HG03064 (cell line): ENCODE results near the gene HSD17B12.

Source experiments
- ATAC-seq: cut with Tn5 transposase; IDR thresholded peaks from one replicate; pipeline ENCODE4 v1.9.1; 2021; ENCODE audit warnings: low read depth; ENCODE audit not compliant: unreplicated experiment

The HSD17B12 gene

DNA sequence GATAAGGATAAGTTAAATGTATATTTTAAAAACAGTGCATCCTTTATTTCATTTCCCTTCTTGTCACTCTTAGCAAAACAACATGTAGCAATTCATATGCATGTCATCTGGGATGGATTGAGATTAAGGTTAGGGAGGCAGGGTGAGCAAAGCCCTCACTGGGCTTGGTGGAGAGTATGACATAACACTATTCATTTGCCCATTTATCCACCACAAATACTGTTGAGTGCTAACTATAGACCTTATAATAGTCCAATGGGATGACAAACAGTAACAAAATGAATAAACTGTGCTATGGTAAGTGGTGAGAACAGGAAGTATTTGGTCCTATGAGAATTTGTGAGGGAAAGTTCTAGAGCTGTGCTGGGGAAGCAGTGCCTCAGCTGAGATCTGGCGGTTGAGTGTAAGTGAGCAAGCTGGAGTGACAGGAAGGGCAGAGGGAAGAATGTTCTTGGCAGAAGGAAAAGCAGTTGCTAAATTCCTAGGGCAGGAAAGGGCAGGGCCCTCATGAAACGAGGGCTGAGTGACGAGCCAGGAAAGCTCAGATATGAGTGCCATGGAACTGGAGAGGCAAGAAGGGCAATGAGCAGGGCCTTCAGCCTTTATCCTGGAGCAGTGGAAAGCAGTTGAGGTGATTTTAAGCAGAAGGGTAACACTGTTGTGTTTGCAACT lies 6.7 kb downstream of the HSD17B12 start:
- no peak for ATAC-seq

DNA sequence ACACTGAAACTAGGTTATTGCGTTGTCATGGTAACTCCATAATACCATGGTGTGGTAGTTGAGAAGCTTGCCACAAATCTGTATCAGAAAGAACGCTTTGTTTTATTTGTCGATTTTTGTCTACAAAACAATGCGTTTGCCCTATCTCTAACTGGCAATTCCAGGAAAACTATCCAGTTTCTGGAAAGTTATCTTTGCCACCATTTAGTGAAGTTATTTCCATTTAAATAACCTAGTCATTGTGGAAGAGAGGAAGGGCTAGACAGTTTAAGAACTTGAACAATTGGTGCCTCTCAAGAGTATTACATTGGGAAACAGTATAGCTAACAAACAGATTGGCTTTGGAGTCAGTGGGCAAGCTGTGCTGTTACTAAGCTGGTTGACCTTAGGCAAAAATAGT lies 7.9 kb downstream of the HSD17B12 start:
- no peak for ATAC-seq

DNA sequence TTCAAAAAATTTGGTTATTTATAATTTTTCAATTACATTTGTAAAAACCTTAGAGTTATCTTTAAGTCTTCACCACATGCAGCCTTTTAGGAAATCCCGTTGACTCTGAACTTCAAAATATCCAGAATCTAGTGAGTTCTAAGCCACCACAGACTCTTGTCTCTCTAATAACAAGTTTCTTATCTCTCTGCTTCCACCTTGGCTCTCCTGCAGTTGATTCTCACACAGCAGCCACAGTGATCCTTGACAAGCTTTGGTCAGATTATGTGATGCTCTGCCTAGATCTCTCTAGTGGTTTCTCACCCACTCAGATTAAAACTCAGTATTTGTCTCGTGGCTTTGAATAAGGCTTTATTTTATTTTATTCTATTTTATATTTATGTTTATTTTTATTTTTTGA lies 8.6 kb downstream of the HSD17B12 start:
- no peak for ATAC-seq

GRCh38 chr11:43690929-43691725 lies 10.6 kb downstream of the HSD17B12 start:
- no peak for ATAC-seq

DNA sequence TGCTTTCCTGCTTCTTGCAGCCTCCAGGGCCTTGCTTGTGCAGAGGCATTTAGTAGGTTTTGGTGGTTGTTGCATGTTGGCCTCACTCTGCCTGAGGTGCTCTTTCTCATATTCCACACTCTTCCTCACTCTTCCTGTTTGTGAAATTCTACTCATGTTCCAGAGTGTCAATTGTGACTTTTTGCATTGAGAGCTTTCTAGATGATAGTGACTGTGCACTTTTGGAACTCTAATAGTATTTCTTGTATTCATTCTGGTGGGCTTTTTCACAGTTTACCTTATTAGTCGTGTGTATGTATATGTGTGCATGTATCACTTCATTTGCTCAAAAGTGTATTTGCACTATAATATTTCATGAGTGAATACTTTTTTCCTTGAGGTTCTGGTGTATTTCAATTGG lies 11.3 kb downstream of the HSD17B12 start:
- ATAC-seq: no peak

- ATAC-seq: no peak
Observed at GRCh38 chr11:43693069-43693468, 12.5 kb downstream of the HSD17B12 start.

DNA sequence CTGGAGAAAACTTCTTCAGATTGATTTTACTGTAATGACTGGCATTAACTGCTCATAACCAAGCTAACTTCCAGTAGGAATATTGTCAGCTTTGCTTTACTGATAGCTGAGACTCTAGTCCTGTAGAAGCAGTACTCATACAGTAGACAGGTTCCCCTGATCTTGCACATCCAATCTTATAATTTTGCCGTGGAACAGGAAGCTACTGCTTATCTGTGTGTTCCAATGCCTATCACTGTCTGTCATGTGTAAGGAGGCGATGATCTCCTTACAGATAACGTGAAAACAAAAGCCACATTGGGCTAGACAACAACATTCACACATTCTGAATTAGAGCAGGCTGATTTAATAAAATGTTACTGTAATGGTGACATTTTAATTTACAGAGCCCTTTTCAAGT lies 13.2 kb downstream of the HSD17B12 start:
- no peak for ATAC-seq

GRCh38 chr11:43694477-43694876 lies 13.9 kb downstream of the HSD17B12 start:
- peak; percentile 54 for ATAC-seq

DNA sequence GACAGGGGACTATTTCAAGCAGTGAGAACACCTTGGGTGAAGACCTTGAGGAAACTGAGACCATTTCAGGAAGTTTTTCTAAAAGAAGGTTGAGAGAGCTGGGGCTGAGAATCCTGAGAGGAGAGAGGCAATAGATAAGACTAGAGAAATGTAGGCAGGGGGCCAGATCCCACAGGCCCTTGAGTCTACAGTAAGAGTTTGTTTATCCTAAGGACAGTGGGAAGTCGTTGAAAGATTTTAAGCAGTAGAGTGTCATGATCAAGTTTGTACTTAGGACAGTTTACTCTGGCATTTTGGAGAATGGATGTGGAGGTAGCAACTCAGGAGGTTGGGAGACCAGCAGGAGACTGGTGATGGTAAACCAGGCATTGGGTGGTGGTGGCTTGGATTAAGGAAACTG lies 17.1 kb downstream of the HSD17B12 start:
- no peak for ATAC-seq

DNA sequence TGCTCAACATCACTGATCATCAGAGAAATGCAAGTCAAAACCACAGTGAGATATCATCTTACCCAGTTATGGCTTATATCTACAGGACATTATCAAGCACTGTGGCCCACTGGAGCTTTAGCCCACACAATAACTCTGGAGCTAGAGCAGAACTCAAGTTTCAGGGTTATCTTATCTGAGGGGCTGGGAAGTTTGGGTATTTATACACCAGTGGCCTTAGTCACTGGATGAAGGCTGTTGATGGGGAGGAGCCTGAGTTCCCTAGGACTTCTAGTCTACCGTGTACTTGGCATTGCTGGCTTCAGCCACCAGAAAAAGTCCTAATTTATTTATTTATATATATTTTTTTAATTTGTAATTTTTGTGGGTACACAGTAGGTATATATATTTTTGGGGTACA lies 19.3 kb downstream of the HSD17B12 start:
- no peak for ATAC-seq

DNA sequence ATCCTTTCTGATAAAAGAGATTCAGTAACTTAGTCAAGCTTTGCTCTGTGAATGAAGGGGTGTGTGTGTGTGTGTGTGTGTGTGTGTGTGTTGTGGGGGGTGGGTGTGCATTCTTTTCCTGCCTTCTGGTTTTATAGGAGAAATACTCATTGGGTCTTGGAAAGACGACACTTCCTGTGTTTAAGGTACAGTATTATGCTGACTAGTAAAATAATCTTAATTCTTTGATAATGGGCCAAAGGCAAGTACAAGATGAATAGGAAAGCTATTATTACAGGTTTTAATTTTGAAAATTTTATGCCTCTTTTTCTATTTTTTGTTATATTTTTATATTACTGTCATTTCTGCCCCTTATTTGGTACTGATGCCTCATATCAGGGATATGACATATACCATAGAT lies 26.1 kb downstream of the HSD17B12 start:
- ATAC-seq: no peak

- ATAC-seq: no peak
Observed at GRCh38 chr11:43708776-43709175, 28.2 kb downstream of the HSD17B12 start.

DNA sequence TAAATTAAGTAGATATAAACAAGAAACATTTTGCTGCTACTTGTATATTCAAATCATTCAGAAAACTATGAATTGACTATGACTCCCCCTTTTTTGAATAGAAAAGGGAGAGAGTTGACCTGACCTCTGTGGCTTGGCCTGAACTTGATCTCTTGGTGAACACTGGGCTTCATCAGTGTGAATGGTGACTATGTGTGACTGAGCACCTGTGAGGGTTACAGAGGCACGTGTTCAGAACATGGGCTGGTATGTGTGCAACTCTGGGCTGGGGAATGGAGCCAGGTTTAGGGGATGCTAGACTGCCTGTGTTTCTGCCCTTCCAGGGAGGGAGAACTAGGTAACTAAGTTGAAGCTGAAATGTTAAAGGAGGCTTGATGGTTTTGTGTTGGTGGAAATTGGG lies 29.2 kb downstream of the HSD17B12 start:
- no peak for ATAC-seq

DNA sequence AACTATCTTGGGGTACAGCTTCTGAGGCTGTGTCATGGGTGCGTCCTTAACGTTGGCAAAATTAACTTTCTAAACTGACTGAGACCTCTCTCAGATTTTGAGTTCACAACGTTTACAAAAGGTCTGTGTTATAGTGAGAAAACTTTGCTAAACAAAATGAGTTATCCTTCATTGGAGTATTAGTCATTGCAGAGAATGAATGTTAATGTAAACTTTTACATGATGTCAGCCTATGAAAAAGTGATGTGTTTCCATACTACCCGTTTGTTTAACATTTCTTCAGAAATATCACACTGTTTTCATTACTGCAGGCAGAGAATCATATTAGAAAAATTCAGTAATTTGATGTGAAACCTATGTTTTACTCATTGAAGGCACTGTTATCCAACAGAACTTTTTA lies 32.1 kb downstream of the HSD17B12 start:
- no peak for ATAC-seq

DNA sequence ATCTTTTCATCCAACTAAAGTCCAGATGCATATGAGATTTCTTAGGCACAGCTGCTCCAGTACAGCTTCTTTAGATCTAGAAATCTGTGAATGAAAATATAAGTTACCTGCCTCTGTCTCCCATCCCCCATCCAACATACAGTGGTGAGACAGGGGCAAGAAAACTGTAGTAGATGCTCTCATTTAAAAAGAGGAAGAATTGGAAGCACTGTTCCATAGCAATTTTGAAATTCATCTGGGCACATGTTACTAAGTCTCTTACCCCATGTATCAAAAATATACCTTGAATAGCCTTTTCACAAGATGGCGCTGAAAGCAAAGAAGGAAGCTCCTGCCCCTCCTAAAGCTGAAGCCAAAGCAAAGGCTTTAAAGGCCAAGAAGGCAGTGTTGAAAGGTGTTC lies 37.8 kb downstream of the HSD17B12 start:
- ATAC-seq: no peak

- no peak for ATAC-seq
Observed at GRCh38 chr11:43723617-43724016, 43.1 kb downstream of the HSD17B12 start.

GRCh38 chr11:43732225-43732624 lies 51.7 kb downstream of the HSD17B12 start:
- ATAC-seq: no peak

DNA sequence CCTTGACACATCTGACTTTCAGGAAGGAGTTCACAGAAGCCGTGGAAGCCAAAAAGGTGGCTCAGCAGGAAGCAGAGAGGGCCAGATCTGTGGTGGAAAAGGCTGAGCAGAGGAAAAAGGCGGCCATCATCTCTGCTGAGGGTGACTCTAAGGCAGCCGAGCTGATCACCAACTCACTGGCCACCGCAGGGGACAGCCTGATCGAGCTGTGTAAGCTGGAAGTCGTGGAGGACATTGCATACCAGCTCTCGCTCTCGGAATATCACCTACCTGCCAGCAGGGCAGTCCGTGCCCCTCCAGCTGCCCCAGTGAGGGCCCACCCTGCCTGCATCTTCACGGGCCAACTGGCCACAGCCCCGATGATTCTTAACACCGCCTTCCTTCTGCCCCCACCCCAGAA lies 53.7 kb downstream of the HSD17B12 start:
- no peak for ATAC-seq

- ATAC-seq: no peak
Observed at GRCh38 chr11:43735115-43735514, 54.6 kb downstream of the HSD17B12 start.

DNA sequence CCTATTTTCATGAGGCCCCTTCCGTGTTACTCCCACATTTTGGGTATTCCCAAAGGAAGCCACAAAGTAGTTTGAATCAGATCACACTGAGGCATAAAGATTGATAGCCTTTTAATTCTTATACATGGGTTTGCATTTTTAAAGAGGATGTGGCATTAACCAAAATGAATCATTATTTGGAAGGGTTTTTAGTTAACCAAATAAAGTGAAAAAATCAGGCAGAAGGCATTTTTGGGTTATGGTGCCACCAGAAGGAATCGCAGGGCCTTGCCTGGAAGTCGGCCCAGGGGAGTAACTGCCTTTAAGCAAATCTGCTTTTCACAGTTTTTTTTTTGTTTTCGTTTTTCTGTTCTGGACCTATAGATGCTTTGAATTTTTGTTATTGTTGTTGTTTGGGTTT lies 55.4 kb downstream of the HSD17B12 start:
- no peak for ATAC-seq

- ATAC-seq: no peak
Observed at GRCh38 chr11:43736502-43737200, 56.1 kb downstream of the HSD17B12 start.

- no peak for ATAC-seq
Observed at GRCh38 chr11:43737201-43737590, 56.7 kb downstream of the HSD17B12 start.
